ENCODE measurements around the gene ZNF579. TPM values are rescaled to one million over a fixed set of nuclear protein-coding genes. Genes with fewer than 3 reads are reported as not detected.

Gene ZNF579
- total and polyA plus RNA-seq, 2 of the 8 experiments (the other 6 are each of a cell fraction or from before 2014, with no cell fraction given), result 10.0 to 18.9 TPM

GRCh38 chr19:55542292-55542855 lies 38.3 kb downstream of the ZNF579 start:
- no peak overlapping the region for H2BK5ac ChIP-seq (ENCODE audit: low read depth, low read length)
- FAIRE-seq (no peak), DNase-seq (ENCODE audit: low read depth in 1 of 2, low spot score in 2 of 2) (no peak)
- no peaks in the 10 kb centered on the region for H3K9me3 ChIP-seq (ENCODE audit: insufficient read depth in 2 of 2, low read depth in 1 of 2, low read length in 1 of 2)
- H2BK120ac ChIP-seq (replicated peaks; ENCODE audit: low read depth, low read length), result no peak overlapping the region
- H3K79me1 ChIP-seq (ENCODE audit: low read depth, low read length), result no peaks in the 10 kb centered on the region
- peaks cover 0 to 3% of the 10 kb centered on the region in 2 experiments for H4K20me1 ChIP-seq (replicated peaks in 1 of 2; ENCODE audit: control insufficient read depth in 1 of 2, insufficient read depth in 2 of 2, low read length in 2 of 2)
- no peaks in the 10 kb centered on the region; a peak in 3 of 7 replicates for H3K27me3 ChIP-seq (replicated peaks in 1 of 4; ENCODE audit: control insufficient read depth in 3 of 4, extremely low read depth in 1 of 4, insufficient read depth in 3 of 4, low read length in 3 of 4)
- H3K23me2 ChIP-seq (ENCODE audit: low read depth, low read length), result peaks cover 12% of the 10 kb centered on the region; the same call in 1 of the 2 replicates
- no peak overlapping the region for H4K91ac ChIP-seq (replicated peaks; ENCODE audit: insufficient read length, low read length)
- no peak overlapping the region for H4K8ac ChIP-seq (ENCODE audit: extremely low read depth, insufficient read depth, low read length)
- H2AFZ ChIP-seq (ENCODE audit: low read length), result no peak overlapping the region
- no peak overlapping the region for H2AK5ac ChIP-seq (ENCODE audit: low read depth, low read length)
- 0 out of 2 replicates have a peak overlapping the region, but pooled peaks have one; percentile 39 for H2BK12ac ChIP-seq (ENCODE audit: low read depth, low read length)
- WGBS, 2 experiments (ENCODE audit: extremely low coverage in 1 of 2, insufficient coverage in 1 of 2, insufficient read length in 1 of 2, insufficient replicate concordance in 2 of 2, low coverage in 1 of 2, low lambda C conversion rate in 2 of 2, missing lambda C conversion rate in 1 of 2), result 85 to 100% methylated on average over 6 to 7 of the region's 7 CpGs
- peak overlapping the region; percentile 53 for H3K56ac ChIP-seq (replicated peaks; ENCODE audit: insufficient read length, low read depth, low read length)
- no peak overlapping the region for H3K23ac ChIP-seq (ENCODE audit: insufficient read length)
- no peak overlapping the region for H3K14ac ChIP-seq (ENCODE audit: insufficient read length)
- no peak overlapping the region for H3K9ac ChIP-seq (replicated peaks in 1 of 4; ENCODE audit: extremely low read depth in 1 of 4, low read depth in 3 of 4, low read length in 3 of 4)
- H3K27ac ChIP-seq (ENCODE audit: low read depth, low read length), result no peak overlapping the region
- ChIA-PET POLR2A (ENCODE audit: partially characterized antibody) (no interaction called here), CTCF (ENCODE audit: partially characterized antibody) (interaction anchor here (1.0 kb wide), 1 partner anchor 90 kb away, joined by 4 read pairs; no protein-coding TSS in a partner anchor)
- peaks cover 0 to 23% (median 14%) of the 10 kb centered on the region in 4 experiments; a peak in 6 of 7 replicates for H3K4me1 ChIP-seq (replicated peaks in 1 of 4; ENCODE audit: control insufficient read depth in 3 of 4, insufficient read depth in 4 of 4, low read length in 3 of 4)
- no peak overlapping the region for H2BK20ac ChIP-seq (ENCODE audit: low read length)
- no peaks in the 10 kb centered on the region for H3K79me2 ChIP-seq (ENCODE audit: control insufficient read depth in 1 of 2, insufficient read depth in 2 of 2, low read length in 2 of 2)
- H3K4me3 ChIP-seq (ENCODE audit: extremely low read depth in 1 of 4, insufficient read depth in 2 of 4, low read depth in 3 of 4, low read length in 4 of 4), result no peak overlapping the region
- H3K36me3 ChIP-seq (ENCODE audit: control insufficient read depth in 2 of 4, insufficient read depth in 4 of 4, low read length in 3 of 4), result no peaks in the 10 kb centered on the region; a peak in 1 of 8 replicates
- no peak overlapping the region for H3K4ac ChIP-seq (replicated peaks; ENCODE audit: insufficient read length, low read depth, low read length)
- H3K4me2 ChIP-seq (ENCODE audit: insufficient read depth in 1 of 2, low read depth in 2 of 2, low read length in 2 of 2), result no peak overlapping the region
- no peak overlapping the region for H4K5ac ChIP-seq (ENCODE audit: insufficient read length, low read depth, low read length)
- H3K18ac ChIP-seq (ENCODE audit: extremely low read depth, low read length), result no peak overlapping the region
- no peak overlapping the region for H2BK15ac ChIP-seq (ENCODE audit: low read length)
- TF ChIP-seq PHF8 (conservative IDR thresholded peaks at IDR 0.05; ENCODE audit: low read depth, low read length), result no peak
- TF ChIP-seq RFX5 (IDR thresholded peaks at IDR 0.05; ENCODE audit: borderline replicate concordance, low read depth, low read length), result no peak
- TF ChIP-seq ASH2L (IDR thresholded peaks at IDR 0.05; ENCODE audit: low read length), result no peak
- no peak for TF ChIP-seq TCF12 (IDR thresholded peaks at IDR 0.05; ENCODE audit: low read depth, low read length)
- TF ChIP-seq SRF (IDR thresholded peaks at IDR 0.05; ENCODE audit: low read depth, low read length), result no peak
- TF ChIP-seq BRCA1 (IDR thresholded peaks at IDR 0.05; ENCODE audit: low read depth, low read length), result no peak
- TF ChIP-seq TEAD4 (IDR thresholded peaks at IDR 0.05; ENCODE audit: low read depth, low read length), result no peak
- no peak for TF ChIP-seq ATF2 (IDR thresholded peaks at IDR 0.05; ENCODE audit: low read length)
- no peak for TF ChIP-seq JUND (IDR thresholded peaks at IDR 0.05; ENCODE audit: low read length)
- TF ChIP-seq SIN3A (conservative IDR thresholded peaks at IDR 0.05 in 1 of 2, IDR thresholded peaks at IDR 0.05 in 1 of 2; ENCODE audit: low read depth in 1 of 2, low read length in 2 of 2), result no peak
- TF ChIP-seq SIX5 (IDR thresholded peaks at IDR 0.05; ENCODE audit: low read depth, low read length), result no peak
- TF ChIP-seq KDM5A (IDR thresholded peaks at IDR 0.05; ENCODE audit: low read length), result no peak
- TF ChIP-seq HDAC6 (IDR thresholded peaks at IDR 0.05; ENCODE audit: low read depth, low read length), result no peak

Data from H1 (cell line).